Ovary (tissue), 3 donors: Measurements from ENCODE around the gene CACNB4.

Source experiments
- CTCF ChIP-seq, 3 donors: fragments of 450-650 bp in 2 of 3; fragments of 200-600 bp in 1 of 3; IDR thresholded peaks; one replicate each; pipeline versions ENCODE4 v1.5.1 to v1.8.0; 2016 to 2022; ENCODE audit warnings: antibody characterized with exemption in 3 of 3, mild to moderate bottlenecking in 1 of 3
- POLR2A ChIP-seq: fragments of 450-650 bp; IDR thresholded peaks from one replicate; pipeline ENCODE4 v1.6.1; 2017; ENCODE audit warnings: antibody characterized with exemption, mild to moderate bottlenecking, moderate library complexity
- donor health status: DM: no; HTN: no; CAD: no.

- TF ChIP-seq POLR2A, result no peak
- no peak for TF ChIP-seq CTCF (IDR thresholded peaks at IDR 0.05)
Observed at GRCh38 chr2:151823651-151824050, 275.2 kb downstream of the CACNB4 start.
